Posterior cingulate gyrus (tissue), 11 donors: Measurements from ENCODE around the gene EFR3B.

ENCODE experiments used
- DNase-seq, 10 donors: peaks; one replicate each; pipeline versions ENCODE4 v3.0.0 to v3.0.0-alpha.2; 2020 to 2021; ENCODE audit warnings: mixed read lengths in 3 of 10
- intact Hi-C: fragments of 100-400 bp; cut with DNase I; formaldehyde crosslinking; loops from one replicate; pipeline ENCODE4 v1.15.1; 2023

EFR3B gene

DNA sequence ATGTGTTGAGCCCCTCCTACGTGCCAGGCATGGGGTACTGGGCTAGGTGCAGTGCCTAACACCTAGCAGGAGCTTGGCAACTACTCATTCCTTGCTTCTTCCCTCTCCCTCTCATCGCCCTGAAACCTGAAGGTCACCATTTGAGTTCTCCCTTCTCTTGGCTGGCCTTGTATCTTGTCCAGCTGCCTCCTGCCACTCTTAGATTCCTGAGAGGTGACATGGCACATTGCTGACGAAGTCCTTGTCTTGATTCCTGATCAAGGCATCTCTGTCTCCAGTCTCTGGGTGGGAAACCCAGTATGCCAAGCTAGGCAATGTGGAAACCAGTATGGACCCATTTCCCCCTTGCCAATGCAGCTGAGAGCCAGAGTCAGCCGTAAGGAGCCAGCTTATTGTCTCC lies 9.0 kb upstream of the EFR3B start:
- peak in 1 of 10 donors; percentile 53 for DNase-seq
- intact Hi-C loops: no loop called here

DNA sequence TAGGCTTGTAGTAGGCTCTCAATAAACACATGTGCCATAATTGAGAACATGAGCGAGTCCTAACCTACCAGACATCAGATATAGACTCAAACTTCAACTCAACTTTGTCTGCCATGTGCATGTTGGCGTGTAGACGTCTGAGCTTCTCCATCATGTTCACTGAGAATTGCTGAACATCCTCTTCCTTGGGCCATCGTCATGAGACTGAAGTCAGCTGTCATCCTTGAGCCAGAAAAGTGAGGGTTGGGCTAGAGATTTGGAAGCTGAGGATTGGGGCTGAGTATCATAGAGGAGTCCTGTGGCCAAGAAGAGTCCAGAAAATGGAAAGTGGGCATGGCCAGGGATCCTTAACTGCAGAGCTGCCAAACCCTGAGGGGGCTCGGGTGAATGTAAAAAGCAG lies 7.8 kb upstream of the EFR3B start:
- DNase-seq: no peak
- intact Hi-C loops: no loop called here

DNA sequence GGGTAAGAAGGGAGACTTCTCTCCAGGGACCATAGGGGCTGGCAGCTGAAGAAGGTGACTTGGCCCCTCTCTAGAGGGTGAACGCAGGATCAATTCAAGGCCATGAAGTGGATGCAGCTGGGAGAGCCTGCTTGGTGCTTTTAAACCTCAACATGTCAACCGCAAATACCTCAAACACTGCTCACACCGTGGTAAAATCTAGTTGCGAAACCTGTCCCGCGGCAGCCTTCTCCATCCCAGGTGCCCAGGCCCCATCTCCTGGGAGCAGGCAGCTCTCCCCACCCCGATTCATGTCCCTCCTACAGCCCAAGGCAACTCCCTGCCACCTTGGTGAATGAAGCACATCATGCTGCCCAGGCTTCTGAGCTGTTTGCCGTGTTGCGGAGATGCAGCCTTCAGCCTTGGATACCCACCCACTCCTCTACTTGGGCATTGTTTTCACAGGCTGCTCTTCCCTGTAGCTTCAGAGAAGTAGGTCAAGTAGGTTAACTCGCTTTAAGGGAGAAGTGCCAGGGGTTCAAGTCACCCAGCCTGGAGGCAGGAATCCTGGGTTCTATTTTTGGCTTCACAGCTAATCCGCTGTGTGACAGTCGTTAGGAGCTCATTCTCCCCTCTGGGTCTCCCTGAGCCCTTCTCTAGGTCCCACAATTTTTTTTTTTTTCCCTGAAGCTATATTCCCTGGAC lies 6.2 kb upstream of the EFR3B start:
- peak in 1 of 10 donors; percentile 42 for DNase-seq
- intact Hi-C loops: no loop called here

DNA sequence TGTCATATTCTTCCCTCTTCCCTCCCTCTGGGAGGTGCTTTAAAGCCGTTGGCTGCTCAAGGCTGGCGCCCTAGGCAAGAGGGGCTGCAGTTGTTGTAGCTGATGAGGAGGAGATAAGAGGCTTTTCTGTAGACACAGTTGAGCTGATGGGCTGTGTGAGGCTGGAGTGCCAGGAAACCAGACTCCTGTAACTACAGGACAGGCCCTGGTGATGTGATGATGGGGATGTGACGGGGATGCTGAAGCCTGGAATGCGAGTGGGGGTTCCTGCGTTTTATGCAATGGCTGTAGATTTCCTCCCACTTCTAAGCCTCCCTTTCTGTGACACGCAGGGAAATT lies 5.7 kb upstream of the EFR3B start:
- peak in 1 of 10 donors; percentile 70 for DNase-seq
- intact Hi-C loops: no loop called here

DNA sequence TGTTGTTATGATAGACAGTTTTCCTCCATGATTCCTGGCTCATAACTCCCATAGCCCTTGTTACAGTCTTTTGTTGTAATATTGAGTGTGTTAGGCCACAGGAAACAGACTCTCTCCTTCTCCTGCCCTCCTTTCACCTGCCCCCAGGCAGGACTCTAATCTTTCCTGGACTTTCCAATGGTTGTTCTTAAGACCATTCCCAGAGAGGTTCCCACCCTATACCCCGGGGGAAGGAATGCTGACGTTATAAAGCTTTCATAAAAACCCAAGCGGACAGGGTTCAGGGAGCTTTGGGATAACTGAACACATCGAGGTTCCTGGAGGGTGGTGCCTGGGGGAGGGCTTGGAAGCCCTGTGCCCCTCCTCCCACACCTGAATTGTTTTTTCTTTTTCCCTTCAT lies 2.8 kb upstream of the EFR3B start:
- DNase-seq: no peak
- intact Hi-C loops: no loop called here

DNA sequence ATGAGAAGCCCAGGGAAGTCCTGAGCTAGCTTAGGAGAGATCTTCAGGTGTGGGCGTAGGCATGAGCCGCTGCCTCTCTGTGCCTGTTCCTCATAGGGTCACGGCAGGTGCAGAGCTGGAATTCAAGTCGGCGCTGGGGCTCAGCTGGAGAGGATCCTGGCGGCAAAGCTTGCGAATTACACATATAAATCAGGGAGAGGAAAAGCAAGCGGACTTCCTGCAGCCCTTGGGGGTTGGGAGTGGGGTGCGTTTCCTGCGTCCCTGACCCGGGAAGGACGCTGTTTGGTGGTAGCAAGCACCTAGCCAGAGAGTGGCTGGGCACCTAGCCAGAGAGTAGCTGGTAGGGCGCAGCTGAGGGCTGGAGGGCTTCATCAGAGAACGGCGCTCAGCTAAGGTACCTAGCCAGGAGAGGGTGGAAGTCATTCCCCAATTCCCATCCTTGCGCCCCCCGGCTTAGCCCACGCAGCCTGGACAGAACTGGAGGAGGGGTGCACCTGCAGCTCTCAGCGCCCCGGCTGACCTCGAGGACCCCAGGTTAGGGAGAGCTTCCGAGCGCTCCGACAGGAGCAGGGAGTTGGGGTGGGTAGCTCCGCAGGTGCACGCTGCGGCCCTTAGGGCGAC lies 459 bp upstream of the EFR3B start:
- intact Hi-C loops: loop anchor here (1.0 to 5.0 kb wide), 2 partner anchors 54 to 88 kb away; no protein-coding TSS in a partner anchor
- peak; percentile 30 to 93 (median 54) for DNase-seq

DNA sequence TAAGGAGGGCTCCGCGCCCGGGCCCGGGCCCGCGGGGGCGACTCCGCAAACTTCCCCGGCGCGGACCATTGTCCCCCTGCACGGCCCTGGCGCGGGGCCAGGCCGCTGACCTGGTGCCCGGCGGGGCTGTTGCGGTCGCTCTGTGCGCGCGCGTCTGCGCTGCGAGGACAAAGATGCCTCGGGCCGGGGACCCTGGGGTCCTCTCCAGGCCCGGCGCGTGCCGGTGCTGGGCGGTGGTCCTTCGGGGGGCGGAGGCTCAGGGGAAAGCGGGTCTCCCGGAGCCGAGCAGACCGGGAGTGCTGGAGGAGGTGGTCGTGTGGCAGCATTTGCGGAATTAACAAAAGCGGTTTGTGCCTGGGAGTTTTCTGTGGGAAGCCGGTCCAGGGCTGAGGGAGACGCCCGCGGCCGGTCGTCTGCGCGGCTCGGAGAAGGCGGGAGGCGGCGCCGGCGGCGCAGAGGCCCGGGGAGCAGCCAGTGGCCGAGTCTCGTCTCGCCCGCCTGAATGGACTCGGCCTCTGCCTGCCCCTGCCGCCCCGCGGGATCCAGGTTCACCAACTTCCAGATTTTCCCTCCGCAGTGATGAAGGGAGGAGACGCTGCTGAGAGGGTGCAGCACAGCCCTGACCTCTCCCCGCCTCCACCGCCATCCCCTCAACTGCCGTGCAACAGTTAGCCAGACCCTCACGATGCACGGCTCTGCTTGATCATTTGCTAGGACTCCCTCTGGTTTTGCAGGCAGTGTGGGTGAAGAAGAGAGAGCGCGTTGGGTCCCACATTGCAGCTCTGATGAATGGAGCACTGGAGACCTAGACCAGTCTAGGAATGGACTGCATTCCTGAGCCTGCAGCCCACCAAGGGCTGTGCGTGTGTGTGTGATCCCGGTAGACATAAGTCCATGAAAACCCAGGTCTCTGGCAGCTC lies 705 bp downstream of the EFR3B start:
- DNase-seq: peak in 8 of 10 donors; percentile 32 to 88 (median 52)
- intact Hi-C loops: loop anchor here (2.0 to 5.0 kb wide), 2 partner anchors 20 to 55 kb away; no protein-coding TSS in a partner anchor

DNA sequence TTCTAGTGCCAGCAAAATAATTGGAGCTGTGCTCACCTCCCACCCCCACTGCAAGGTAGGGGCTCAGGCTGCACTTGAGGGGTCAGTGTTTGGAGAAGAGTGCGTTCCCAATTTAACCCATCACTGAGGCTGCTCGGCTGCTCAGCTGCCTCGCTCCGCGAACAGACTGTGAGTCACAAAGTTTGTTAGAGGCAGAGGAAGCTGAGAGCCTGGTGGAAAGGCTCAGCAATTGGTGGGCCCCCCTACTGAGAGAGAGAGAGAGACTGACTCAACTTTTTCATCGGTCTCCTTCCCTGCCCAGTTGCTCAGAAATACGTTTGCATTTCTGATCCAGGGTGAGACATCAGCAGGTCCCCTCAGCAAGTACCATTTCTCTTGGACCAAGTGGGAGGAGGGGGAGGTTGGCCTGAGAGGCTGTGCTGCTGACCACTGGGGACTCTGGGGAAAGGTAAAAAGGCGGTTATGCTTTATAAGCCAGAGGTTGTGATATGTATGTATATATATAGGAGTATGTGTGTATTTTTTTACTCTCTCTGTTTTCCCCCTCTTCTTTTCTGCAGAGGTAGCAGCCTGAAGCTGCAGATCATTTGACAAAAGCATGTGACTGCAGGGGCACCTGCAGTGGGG lies 1.5 kb downstream of the EFR3B start:
- DNase-seq: peak in 5 of 10 donors; percentile 25 to 87 (median 36)

DNA sequence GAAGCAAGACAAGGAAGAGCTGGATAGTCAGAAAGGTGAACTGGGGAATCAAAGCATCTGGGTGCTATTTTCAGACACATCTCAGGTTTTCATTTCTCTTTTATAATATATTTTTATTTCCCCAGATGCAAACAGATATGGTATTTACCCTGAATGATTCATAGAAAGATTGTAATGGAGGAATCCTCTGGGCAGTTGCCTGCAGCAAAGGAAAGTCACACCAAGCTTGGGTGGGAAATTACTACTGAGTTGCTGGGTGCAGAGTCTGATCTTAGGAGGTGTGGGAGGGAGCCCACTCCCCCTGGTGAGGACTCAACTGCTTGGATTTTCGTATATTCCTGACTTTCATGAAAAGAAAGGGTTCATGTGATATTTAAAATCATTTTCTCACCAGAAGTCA lies 2.1 kb downstream of the EFR3B start:
- intact Hi-C loops: loop anchor here (5.0 kb wide), 1 partner anchor 57 kb away; no protein-coding TSS in a partner anchor
- no peak for DNase-seq

More for the DNA sequence above, 1.5 kb downstream of the EFR3B start:
- intact Hi-C loops: loop anchor here (2.0 to 5.0 kb wide), 2 partner anchors 19 to 56 kb away; no protein-coding TSS in a partner anchor

DNA sequence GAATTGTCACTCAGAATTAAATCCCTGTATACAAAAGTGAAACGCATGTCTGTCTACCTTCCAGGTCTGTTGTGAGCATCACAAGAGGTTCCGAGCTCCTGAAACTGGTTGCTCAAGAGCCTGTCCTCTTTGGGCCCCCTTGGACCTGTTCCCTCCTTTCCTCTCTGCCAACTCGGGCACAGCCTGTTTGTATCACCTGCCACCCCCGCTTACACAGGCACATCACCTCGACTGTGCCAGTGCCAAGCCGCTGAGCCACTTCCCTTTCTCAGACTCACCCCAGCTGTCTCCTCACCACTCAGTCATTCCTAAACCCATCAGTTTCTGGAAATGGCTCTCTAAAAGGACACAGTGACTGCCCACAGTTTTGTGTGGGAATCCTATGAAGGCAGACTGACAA lies 3.1 kb downstream of the EFR3B start:
- intact Hi-C loops: loop anchor here (5.0 kb wide), 1 partner anchor 58 kb away; no protein-coding TSS in a partner anchor
- peak in 5 of 10 donors; percentile 18 to 87 (median 40) for DNase-seq

DNA sequence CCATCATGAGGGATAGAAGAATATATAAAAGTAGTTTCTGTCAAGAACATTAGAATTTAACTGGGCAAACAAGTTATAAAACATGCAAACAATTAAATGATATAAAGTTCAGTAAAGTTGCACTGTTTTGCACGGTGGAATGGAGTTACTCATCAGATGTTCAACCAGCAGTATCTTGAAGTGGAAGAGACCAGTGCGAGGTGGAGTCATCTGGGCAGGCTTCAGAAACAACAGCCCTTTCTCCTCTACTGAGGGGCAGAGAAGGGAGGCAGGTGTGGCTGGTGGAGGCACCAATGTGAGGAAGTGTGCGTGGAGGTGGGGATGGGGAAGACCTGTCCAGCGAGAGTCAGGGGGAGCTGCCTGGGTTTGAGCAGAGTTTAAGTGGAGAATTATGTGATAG lies 7.5 kb downstream of the EFR3B start:
- intact Hi-C loops: no loop called here
- DNase-seq: no peak

DNA sequence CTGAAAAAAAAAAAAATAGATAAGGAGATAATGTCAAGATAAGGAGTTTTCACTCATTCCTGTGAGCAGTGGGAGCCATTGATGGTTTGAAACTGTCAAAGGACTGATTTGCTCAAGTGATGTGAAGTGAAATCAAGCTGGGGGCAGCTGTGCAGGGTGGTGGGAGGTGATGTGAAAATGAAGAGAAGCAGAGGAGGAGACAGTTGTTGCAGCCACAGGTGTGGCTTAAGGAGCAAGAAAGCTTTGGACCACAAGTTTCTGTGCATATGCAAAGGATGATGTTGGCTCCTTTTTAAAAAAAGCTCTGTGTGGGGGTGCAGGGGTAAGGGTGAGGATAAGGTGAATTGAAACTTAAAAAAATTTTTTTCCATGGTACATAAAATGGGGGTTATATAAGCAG lies 8.3 kb downstream of the EFR3B start:
- intact Hi-C loops: no loop called here
- no peak for DNase-seq

DNA sequence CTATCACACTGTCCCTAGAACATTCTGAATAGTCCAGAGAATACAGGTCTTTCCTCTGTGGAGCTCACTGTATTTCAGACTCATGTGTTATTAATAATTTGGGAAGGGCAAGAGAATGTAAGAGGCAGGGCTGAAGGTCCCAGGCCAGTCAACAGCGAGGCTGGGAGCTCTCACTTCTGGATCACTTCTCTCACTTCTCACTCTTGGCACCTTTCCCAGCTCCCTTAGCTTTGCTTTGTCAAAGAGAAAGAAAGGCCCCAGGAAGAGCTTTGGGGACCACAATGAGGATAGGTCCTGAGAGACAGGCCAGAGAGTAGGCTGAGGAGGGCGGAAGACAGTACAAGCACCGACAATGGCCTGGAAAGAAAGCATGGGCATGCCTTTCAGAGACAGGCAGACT lies 11.2 kb downstream of the EFR3B start:
- intact Hi-C loops: no loop called here
- peak in 1 of 10 donors; percentile 19 for DNase-seq

DNA sequence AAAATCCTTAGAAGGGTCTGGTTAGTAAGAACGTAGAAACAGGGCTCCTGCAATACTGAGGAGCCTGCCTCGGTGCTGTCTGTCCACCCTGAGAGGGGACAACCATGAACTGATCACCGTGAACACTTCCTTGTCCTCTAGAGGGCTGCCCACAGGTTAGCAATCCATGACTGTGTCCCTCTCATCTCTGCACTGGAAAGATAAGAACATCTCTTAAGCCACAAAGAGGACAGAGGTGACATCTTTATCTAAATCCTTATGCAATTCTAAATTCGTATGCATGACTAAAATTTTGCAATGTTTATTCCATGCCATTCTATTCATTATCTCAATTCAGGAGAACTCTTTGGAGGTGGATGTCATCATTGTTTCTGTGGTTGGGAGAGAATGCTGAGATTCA lies 12.8 kb downstream of the EFR3B start:
- intact Hi-C loops: no loop called here
- peak in 1 of 10 donors; percentile 51 for DNase-seq

DNA sequence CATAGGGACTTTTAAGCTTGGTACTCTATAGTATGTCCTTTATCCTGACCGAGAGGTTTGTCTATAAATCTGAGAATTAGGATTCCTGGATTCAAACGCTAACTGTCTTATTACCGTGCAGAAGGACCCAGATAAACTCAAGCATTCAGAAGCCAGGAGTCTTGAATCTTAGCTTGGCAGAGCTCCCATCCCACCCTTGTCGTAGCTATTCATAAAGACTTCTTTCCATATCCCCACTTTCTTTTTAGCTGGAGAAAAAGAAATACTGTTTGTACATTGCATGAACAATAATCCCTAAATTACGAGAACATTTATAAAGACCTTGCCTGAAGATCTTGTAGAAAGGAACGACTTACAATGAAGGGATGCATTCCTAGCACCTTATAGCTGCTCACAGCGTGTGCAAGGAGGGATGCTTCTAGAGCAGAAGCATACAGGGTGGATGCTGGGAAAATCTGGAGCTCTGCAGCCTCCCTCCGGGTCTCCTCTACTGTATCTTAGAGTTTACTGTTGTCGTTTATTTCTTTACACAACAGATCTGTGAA lies 13.6 kb downstream of the EFR3B start:
- intact Hi-C loops: no loop called here
- peak in 1 of 10 donors; percentile 31 for DNase-seq

DNA sequence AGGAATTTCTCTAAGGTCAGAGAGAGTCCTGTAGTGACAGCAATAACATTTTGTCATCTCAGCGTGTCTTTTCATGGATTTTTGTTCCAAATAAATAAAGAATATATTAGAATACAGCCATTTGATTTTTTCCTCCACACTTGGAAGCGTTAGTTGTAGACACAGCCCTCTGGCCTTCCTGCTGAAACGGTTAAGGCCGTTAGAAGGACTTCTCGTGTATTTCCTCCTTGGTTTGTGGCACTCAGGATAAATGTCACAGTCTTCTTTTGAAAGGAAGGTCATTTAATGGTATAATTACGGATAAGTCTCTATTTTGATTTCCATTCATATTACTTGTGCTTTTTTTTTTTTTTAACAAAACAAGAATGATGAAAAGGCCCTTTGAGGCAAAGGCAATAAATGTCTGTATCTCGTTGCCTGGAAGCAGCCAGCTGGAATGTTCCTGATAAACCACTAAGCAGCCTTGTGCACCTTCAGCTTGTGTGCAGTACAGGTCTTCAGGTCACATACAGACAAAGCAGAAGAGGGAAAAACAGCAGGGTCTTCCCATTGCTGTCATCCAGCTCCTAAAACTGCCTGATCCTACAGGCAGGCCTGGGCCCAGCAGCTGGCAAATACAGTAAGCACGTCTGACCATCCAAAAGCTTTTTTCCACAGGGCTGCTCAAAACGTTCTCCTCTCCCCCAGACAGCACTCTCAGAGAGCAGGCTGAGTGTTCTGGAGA lies 14.4 kb downstream of the EFR3B start:
- peak in 2 of 10 donors; percentile 26 to 86 for DNase-seq
- intact Hi-C loops: no loop called here

DNA sequence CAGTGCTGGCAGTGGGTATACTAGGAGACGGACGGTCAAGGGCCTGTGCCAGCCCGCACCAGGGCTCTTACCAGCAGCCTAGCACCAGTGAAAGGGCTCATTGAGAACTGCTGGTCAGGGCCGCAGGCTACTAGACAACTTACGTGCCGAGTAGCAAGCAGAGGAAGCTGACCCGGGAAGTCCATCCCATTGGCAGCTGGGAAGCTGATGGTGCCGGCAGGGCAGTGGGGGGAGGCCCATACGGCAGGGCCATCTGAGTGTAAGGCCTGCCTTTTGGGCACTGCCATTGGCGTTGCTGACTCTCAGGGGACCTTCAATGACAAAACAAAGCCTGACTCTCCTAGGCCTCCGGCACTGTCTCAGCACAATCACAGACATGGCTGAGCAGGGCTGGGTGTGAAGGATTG lies 20.6 kb downstream of the EFR3B start:
- DNase-seq: peak; percentile 86 to 99 (median 90)
- intact Hi-C loops: loop anchor here (2.0 to 5.0 kb wide), 2 partner anchors 20 to 75 kb away; partner anchors contain the start of gene EFR3B

DNA sequence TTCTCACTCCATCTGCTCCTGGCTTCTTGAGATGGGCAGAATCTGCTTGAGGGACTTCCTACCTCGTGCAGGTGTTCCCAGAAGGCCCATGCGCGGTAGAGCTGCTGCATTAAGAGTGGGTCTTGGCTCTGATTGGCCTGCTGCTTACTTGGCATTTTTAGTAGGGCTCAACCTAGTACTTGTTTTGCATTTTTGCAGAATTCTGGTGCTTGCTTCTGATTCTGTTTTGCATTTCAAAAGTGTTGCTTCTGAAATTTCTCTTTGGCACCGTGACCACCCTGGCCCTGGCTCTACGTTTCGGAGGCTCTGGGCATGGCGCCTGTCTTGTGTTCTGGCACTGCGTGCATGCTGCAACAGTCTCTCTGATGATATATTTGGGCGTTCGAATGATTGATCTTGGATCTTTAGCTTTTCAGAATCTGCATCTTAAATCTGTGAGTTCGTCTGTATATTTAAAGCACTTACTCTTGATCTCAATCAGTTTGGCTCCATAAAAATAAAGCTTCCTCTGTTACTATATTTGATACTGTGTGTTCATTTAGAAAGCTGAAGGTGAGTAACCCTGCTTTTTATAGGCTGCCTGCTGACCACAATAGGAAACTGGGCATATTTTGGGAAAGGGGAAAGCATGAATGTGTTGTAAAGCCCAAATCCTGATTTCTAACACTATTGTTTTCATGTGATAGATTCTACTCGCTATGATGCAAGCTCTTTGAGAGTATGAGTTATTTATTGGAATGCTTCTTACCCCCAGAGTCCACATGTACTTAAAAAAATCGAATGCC lies 22.2 kb downstream of the EFR3B start:
- peak; percentile 56 to 95 (median 74) for DNase-seq
- intact Hi-C loops: loop anchor here (2.0 to 5.0 kb wide), 2 partner anchors 21 to 77 kb away; partner anchors contain the start of gene EFR3B
